Measurements from ENCODE around the gene SH3RF3. TPM values are rescaled to one million over a fixed set of nuclear protein-coding genes. Genes with fewer than 3 reads are reported as not detected.

The SH3RF3 gene
- total RNA-seq, 4 donors from 2014 or later: 2.2 to 6.1 (median 4.2) TPM

DNA sequence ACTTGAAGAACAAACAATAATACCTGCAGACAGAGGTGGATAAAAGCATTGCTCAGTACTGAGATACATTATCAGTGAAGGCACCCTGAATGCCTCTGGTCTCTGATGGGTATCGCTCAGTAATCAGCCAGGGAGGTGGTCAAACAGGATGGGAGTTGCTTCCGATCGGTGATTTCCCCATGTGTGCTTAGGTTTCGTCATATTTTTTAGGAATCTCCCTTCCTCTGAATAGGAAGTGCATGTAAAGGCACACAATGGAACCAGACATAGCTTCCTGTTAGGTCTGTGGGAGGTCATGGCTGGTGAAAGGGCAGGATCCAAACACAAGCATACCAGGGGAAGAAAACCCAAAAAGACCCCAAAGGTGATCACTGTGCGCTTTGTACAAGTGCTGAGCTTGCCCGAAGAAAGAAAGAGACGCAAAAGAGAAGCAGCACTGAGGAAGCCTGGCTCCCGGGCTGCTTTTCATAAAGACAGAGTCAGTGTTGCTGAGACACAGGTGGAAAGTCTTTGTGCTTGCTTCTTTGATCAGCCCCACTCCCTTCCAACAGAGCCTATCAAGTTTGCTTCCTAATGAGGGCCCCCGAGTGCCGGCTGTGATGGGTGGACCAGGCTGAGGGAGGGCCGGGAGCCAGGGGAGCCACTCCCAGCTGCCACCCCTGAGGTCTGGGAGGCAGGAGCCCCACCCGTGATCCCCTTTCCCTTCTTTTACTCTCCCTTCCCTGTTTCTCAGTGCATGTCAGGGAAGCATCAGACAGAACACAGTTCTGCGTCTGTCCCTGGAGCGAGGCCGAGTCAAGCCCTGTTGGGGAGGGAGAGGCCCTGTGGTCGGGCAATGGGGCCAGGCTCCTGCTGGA, 138.2 kb downstream of the SH3RF3 start:
- no peaks in the 10 kb centered on the region for H3K27me3 ChIP-seq
- no peaks in the 10 kb centered on the region for H3K9me3 ChIP-seq
- H3K4me3 ChIP-seq: no peak overlapping the region
- TF ChIP-seq CTCF (IDR thresholded peaks at IDR 0.05): no peak
- TF ChIP-seq EP300 (IDR thresholded peaks at IDR 0.05): no peak
- no peak for TF ChIP-seq POLR2AphosphoS5 (IDR thresholded peaks at IDR 0.05)
- H3K4me1 ChIP-seq: peaks cover 47% of the 10 kb centered on the region
- H3K36me3 ChIP-seq: no peaks in the 10 kb centered on the region
- 63% methylated on average over 16 of the region's 16 CpGs for WGBS
- no peak overlapping the region for H3K27ac ChIP-seq
- peak in 1 of 2 donors; percentile 42 for DNase-seq (ENCODE audit: low spot score in 2 of 2)

DNA sequence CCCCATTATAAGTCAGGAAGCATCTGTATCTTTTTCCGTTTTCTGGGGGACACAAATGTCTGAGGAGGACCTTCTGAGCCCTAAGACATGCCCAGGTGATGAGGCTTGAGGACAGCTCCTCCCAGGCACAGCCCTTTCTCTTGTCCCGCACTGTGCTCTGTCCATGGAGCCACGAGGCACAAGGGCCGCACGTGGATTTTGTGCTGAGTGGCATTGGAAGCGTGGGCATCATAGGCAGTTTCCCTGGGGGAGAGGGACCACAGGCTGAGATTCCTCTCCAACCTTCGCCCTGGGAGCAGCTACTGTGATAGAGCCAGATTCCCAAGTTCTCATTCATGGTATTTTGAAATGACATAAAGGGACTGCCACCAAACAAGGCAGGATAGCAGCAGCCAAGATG, 139.9 kb downstream of the SH3RF3 start:
- H3K27ac ChIP-seq: no peak overlapping the region
- peak in 1 of 2 donors; percentile 33 for DNase-seq (ENCODE audit: low spot score in 2 of 2)
- H3K27me3 ChIP-seq: no peaks in the 10 kb centered on the region
- H3K4me3 ChIP-seq: no peak overlapping the region
- H3K4me1 ChIP-seq: peaks cover 47% of the 10 kb centered on the region
- TF ChIP-seq POLR2AphosphoS5 (IDR thresholded peaks at IDR 0.05) (no peak), POLR2A (IDR thresholded peaks at IDR 0.05) (no peak), CTCF (IDR thresholded peaks at IDR 0.05) (no peak), EP300 (IDR thresholded peaks at IDR 0.05) (no peak)
- no peaks in the 10 kb centered on the region for H3K36me3 ChIP-seq
- no peaks in the 10 kb centered on the region for H3K9me3 ChIP-seq
- WGBS: 92% methylated on average over 6 of the region's 7 CpGs

DNA sequence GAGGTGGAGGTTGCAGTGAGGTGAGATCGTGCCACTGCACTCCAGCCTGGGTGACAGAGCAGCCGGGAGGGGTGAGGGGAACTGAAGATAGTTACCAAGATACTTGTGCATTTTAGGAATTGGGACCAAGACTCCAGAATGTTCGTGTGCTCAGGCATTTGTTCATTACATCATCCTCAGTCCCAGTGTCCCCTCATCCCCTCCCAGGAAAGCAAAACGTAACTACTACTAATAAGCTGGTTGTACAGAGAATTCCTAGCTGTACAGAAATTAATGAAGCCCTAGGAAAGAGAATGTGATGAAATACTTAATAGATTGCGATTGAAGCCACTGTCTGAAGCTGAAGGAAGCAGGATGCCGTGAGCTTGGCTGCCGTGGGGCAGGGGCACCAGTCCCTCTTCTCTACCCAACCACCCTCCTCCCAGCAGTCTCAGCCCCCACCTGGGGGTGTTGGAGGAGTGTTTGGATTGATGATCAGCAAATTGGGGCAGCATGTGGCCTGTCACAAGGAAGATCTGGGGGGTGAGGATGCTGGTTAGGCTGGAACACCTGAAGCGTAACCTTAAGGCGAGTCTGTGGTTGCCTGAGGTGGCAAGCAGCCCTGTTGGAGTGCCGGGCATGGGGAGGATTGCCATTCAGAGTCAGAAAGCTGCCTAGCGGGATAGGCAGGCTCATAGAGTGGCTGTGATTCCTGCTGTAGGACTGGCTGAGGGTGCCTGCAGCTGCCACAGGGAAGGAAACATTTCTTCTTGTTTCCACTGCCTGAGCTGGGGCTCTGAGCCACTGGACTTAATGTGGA, 140.9 kb downstream of the SH3RF3 start:
- no peak overlapping the region for H3K4me3 ChIP-seq
- no peak overlapping the region for H3K27ac ChIP-seq
- peak in 1 of 2 donors; percentile 47 for DNase-seq (ENCODE audit: low spot score in 2 of 2)
- H3K4me1 ChIP-seq: peaks cover 47% of the 10 kb centered on the region
- H3K27me3 ChIP-seq: no peaks in the 10 kb centered on the region
- H3K9me3 ChIP-seq: no peaks in the 10 kb centered on the region
- TF ChIP-seq CTCF (IDR thresholded peaks at IDR 0.05): no peak
- no peak for TF ChIP-seq EP300 (IDR thresholded peaks at IDR 0.05)
- no peak for TF ChIP-seq POLR2AphosphoS5 (IDR thresholded peaks at IDR 0.05)
- TF ChIP-seq POLR2A (IDR thresholded peaks at IDR 0.05): no peak
- WGBS: 68% methylated on average over 11 of the region's 11 CpGs
- H3K36me3 ChIP-seq: no peaks in the 10 kb centered on the region

DNA sequence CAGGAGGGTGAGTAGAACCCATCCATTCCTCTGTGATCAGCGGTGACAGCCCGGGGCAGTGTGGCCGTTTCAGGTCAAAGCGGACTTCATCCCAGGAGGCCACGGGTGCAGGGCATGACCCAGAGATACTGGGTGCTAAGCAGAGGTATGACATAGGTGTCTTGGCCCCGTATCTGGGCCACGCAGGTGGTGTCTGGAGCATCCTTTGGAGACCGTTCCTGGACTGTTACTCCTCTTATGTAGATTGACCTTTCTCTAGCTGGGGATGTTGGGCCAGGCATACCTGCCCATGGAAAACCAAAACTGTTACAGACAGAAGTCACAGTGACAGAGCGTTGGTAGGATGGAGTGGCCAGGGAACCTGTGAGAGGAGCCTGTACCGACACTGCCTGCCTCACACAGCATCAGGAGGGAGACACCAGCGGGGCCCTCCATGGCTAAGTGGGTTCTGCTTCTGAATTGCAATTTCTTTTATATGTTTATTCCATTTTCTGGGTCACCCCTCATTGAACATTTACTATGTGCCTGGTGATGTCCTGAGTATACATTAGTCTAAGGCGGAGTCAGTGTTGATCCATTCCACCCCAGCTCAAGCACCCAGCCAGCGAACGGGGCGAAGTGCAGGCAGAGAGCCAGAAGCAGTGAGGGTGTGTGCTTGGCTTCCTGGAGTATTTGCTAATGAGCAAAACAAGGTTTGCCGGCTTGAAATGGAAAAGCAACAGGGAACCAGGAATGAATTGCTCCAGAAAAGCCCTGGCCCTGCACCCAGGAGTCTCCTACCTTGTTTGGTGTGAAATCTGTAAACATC, 141.7 kb downstream of the SH3RF3 start:
- Histone ChIP-seq H3K4me1 (peaks cover 41% of the 10 kb centered on the region), H3K4me3 (no peak overlapping the region), H3K27ac (no peak overlapping the region), H3K9me3 (no peaks in the 10 kb centered on the region), H3K27me3 (no peaks in the 10 kb centered on the region), H3K36me3 (no peaks in the 10 kb centered on the region)
- 53% methylated on average over 9 of the region's 16 CpGs for WGBS
- TF ChIP-seq POLR2A (IDR thresholded peaks at IDR 0.05): no peak
- DNase-seq (ENCODE audit: low spot score in 2 of 2): peak in 1 of 2 donors; percentile 61

DNA sequence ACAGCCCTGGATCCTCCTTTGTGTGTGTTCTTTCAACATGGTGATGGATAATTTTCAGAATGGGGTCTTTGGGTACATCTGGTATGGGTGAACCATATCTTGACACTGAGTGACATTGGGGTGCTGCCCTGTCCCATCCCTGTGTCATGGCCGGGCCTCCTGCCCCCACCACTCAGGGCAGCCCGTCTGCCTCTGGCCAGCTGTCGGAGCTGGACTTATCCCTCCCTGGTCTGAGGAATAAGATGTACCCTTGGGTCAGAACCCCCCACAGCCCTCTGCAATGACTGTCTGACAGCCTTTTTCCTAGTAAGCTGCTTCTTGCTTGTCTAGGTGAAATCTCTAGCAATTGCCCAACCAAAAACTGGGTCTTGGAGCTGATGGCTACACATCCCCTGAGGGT, 142.9 kb downstream of the SH3RF3 start:
- no peak overlapping the region for H3K27ac ChIP-seq
- DNase-seq (ENCODE audit: low spot score in 2 of 2): peak in 1 of 2 donors; percentile 29

More for the DNA sequence above, 142.9 kb downstream of the SH3RF3 start:
- H3K36me3 ChIP-seq: no peaks in the 10 kb centered on the region
- 100% methylated on average over 3 of the region's 3 CpGs for WGBS
- H3K4me3 ChIP-seq: no peak overlapping the region
- no peaks in the 10 kb centered on the region for H3K9me3 ChIP-seq
- H3K4me1 ChIP-seq: peaks cover 33% of the 10 kb centered on the region
- no peaks in the 10 kb centered on the region for H3K27me3 ChIP-seq
- TF ChIP-seq CTCF (IDR thresholded peaks at IDR 0.05) (no peak), POLR2AphosphoS5 (IDR thresholded peaks at IDR 0.05) (no peak), EP300 (IDR thresholded peaks at IDR 0.05) (no peak), POLR2A (IDR thresholded peaks at IDR 0.05) (no peak)
